ENCODE data around the gene PHACTR1.

- no peak for TF ChIP-seq CTCF (IDR thresholded peaks at IDR 0.05)
- no peak for TF ChIP-seq POLR2AphosphoS5 (IDR thresholded peaks at IDR 0.05; ENCODE audit: insufficient read depth in 1 of 2, low read depth in 1 of 2)
These were observed 317.7 kb downstream of the PHACTR1 start for GRCh38 chr6:13034316-13034715.
